HG02571 (cell line): Measurements from ENCODE around the gene SLN.
A peak's percentile ranks its signal among the peaks of the same experiment; 100 is the strongest.

Experiments used
- ATAC-seq: cut with Tn5 transposase; IDR thresholded peaks from one replicate; pipeline ENCODE4 v1.9.1; 2021; ENCODE audit warnings: mild to moderate bottlenecking, moderate library complexity; ENCODE audit not compliant: unreplicated experiment

SLN gene

DNA sequence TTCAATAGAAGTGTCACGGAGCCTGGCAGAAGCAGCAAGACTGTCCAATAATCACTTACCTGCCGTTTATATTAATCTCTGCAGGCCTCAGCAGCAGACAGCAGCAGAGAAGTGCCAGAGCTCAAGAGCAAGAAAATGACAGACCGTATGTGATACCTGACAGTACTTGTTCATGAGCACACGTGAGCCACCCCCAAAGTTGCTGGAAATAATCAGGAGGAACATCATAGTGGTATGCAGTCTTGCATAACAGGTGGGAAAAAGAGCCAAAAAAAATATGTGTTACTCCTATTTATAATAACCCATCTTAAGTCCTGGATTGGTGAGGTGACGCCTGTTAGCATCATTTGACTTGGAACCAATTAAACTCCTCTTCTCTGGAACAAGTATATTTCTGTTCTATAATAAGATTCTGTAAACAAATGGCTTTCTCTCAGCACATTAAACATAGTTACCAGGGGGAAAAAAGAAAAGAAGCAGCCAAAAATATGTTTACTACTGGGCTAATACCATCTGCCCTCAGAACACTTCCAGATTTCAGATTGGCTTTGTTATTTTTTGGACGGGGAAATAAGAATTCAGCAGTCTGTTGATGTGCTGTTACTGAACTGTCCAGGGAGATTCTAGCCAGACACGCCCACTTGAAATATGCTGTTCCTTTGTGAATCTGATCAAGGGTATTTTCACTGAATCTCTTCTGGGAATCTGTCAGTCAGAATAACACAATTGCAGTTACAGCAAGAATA lies 7.9 kb upstream of the SLN start:
- no peak for ATAC-seq

DNA sequence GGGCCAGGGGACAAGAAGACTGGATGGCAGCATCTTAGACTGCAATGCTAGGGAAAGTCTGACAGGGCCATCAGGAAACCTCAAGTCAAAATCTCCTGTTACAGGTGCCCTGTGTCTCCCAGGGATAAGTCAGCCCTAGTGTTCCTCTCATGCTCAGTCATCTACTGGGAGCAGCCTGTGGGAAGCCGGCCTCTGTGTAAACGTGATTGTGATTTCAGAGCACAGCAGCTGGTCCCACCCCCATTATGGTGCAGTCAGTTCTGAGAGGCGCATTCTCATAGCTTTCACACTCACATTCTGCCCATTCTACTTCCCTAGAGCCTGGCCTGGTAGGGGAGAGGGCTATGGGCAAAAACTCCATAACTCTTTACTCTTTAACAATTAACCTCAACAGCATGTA lies 7.2 kb upstream of the SLN start:
- no peak for ATAC-seq

DNA sequence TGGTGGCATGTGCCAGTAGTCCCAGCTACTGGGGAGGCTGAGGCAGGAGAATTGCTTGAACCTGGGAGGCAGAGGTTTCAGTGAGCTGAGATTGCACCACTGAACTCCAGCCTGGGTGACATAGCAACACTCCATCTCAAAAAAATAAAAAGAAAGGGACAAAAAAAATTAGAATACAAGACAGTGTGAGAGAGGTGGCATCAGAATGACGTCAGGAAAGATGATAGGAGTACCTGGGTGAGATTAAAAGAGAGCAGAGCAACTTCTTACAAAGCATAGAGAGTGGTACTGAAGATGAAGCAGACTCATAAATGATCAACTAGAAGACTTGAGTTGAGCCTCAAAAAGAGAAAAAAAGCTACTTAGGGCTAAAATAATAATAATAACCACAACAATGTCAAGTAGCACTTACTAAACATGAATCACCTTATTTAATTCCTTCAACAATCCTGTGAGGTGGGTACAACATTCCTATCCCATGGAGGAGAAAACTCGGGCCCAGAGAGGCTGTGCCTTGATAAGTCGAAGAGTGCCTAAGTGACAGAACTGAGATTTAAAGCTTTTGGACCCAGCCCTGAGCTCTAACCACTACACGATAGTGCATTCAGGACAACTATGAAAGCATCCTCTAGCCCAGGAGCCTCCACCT lies 5.2 kb upstream of the SLN start:
- no peak for ATAC-seq

DNA sequence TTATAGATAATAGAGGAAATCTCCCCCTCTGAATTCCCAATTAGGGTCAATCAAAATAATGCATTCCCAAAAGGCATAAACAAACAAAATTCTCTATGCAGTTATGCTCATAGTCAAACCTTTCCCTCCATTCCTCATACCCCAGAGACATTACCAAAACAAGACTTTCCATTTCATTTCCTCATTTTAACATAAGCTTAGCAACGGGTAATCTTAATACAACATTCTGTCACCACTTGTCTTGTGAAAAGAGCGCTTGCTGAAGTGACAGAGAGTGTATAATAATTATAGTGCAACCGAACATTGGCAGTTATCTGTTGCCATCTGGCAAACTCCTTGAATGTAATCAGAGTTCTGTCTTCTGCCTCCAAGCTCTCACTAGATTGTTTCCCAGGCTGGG lies 1.2 kb upstream of the SLN start:
- no peak for ATAC-seq

DNA sequence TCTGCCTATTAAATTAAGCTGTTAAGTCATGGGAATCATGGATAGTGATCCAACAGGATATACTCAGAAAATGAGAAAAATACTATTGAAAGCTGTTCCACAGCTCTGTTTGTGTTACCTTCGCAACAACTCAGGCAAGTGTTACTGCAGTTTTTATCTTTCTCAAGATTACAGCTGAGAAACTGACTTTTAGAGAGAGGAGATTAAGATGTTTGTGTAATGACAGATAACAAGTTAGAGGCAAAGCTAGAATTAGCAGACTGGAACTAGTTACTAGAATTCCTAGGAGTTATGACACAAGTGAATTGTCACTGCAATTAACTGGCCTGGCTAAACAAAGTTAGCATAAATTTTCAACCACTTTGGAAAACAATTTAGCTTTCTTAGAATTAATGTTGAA lies 1.6 kb downstream of the SLN start:
- no peak for ATAC-seq

DNA sequence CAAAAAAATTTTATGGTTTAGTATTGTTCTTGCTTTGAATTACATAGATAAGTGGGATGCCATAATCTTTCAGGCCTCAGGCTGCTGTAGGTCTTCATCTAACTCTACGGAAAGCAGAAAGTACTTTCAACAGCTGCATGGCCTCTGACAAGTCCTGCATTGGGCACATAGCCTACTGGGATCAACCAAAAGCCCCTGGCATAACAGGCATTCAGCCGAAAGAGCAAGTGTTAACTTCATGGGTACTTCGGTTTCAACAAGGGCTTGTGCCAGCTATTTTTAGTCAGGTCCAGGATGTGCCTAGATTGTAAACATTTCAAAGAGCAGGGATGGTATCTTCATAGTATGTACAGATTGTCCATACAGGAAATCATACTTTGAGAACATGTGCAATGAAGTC lies 3.1 kb downstream of the SLN start:
- no peak for ATAC-seq

DNA sequence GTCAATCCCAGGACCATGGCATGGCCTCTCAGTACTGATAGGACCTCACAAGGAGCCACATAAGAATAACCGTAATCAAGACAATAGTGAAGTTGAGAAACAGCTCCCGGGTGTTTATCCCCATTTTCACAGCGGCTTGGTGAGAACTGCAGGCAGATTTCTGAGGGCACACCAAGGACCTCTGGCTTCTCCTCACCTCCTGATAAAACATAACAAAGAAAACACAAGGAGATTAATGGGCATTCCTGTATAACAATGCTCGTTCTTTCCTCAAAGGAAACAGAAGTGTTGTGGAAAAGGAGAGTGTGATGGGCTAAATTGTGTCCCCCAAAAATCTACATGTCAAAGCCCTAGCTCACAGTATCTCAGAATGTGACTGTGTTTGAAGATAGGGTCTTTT lies 4.0 kb downstream of the SLN start:
- ATAC-seq = no peak

DNA sequence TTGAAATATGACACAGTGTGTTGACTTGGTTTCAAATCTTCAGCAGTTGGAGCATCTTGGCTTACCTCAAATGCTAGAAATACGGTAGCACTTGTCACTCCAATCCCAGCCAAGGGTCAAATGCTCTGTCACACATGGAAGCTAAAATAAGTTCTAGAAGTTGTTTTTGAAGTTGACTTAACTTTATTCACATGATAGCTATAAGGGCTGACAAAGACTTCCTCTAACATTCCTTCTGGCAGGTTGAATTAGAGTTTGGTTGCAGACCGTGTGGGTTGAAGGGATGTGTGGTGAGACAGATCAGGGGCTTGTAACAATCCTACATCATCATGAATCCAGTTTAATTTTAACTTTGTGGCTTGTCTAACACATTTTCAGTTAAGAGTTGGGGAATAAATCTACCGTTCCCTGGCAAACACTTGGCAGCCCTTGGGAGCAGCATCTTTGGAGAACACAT lies 4.6 kb downstream of the SLN start:
- no peak for ATAC-seq

DNA sequence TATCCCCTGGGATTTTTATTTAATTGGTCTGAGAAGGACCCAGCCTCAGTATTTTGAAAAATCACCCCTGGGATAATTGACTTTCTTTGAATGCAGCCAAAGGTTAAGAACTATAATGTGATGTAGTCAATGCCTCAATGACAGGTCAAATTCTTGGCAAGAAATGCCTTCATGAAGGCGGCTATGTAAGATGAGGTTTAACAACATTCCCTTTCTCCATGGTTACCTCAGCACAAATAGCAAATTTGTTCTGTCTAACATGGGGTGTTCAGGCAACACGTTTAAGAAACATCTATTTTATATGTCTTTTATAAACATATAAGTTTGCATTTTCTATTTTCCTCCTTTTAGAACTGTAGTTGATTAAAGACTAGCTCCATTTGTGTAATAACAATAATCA lies 5.3 kb downstream of the SLN start:
- ATAC-seq = no peak

DNA sequence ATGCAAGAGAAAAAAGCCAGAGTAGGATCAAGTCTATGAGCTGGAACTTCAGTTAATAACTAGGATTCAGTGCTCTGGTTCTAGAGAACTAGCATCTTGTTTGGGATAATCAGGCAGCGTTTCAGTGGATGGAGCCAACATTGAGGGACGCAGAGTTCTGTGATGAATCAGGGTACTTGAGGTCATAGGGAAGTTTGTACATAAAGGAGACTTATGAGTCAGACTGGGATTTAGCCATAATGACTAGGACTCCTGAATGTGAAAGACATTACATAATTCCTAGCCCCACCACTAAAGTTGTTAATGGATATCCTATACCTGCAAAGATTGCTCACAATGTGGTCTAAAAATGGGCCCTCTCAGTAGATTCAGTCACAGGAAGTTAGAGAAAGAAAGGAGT lies 6.8 kb downstream of the SLN start:
- no peak for ATAC-seq

DNA sequence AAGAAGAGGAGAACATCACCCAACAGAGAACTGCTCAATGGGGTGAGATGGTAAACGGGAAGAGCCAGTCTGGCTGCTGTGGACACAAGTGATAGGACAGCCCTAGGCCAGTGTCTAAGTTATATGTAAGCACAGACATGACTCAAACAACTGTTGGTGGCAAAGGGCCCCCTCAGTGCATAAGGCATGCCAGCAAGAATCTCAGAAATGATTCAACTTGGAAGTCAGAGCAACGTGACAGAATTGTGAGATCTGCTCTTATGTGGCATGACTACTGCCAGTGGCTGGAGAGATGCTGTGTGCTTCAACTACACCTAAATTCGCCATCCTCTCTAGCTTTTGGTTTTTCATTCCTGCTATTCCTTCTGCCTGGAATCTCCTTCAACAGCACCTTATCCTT lies 7.4 kb downstream of the SLN start:
- no peak for ATAC-seq

DNA sequence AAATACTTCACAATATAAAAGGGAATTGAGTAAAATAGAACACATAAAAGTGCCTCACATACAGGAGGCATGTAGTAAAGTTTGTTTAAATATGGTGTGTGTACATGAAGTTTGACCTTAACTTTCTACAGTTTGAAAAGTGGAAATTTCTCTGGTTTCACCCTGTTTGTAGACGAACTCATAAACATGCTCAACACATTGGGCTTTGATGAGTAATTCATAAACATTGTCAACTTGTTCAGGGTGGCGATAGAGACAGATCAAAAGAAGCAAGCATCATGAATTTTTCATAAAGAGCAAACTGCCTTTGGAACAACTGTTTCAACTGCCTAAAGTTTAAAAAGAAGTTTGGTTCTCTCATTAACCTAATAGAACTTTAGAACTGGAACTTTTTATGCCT lies 9.1 kb downstream of the SLN start:
- no peak for ATAC-seq

DNA sequence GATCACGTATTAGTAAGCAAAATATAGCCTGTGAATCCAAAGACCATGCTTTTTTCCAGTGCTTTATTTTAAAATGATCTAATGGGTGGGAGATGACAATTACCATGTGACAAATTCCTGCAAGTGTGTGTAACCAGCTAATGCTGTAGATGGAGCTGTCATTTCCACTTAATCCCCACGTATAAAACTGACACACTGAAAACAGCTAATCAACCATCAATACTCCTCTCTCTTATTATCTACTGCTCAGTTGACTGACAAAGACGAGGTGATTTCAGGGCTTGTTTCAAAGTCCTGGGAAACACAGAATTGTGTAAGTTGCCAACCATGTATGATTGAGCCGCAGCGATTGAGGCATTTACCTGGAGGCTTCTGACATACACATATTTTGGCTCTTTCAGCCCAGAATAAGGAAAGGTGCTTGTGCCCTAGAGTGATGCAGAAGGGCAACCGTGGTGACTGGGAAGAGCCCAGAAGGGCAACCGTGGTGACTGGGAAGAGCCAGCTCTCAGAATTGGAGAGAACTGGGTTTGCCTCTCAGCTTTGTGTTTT lies 9.7 kb downstream of the SLN start:
- ATAC-seq = no peak

DNA sequence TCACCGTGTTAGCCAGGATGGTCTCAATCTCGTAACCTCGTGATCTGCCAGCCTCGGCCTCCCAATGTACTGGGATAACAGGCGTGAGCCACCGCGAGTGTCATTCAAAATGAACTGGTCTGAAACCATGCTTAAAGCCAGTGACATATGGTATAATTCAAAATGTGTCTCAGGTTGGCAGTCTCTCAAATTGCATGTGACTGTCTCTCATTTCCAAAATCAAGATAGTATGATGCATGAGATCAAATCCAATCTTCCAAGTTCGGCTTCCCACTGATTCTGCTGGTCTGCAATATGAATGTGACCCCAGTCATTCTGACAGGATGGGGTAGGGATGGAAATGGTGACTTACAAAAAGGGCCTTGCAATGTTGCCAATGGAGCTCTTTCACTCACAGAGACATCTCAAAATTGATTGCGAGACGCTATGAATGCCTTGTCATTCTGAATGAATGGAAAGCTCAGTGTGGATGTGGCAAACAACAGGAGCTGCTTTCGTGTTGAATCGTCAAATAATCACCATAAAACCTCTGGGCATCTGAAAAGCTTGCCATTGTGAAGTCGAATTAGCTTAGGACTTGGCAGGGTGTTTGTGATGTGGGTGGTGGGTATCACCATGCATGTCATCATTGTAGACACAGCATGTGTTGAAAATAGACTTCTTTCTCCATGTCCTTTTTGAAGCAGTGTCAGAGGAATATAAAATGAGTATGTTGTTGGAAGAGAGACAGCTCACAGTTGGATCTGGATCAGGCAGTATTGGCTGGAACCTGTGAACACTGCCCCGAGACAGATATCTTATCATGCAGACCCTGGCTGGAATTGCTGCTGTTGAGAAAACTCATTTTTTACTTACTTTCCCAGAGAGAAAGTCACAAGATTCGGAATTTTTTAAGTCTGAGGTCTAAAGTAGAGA lies 12.2 kb downstream of the SLN start:
- ATAC-seq = no peak

DNA sequence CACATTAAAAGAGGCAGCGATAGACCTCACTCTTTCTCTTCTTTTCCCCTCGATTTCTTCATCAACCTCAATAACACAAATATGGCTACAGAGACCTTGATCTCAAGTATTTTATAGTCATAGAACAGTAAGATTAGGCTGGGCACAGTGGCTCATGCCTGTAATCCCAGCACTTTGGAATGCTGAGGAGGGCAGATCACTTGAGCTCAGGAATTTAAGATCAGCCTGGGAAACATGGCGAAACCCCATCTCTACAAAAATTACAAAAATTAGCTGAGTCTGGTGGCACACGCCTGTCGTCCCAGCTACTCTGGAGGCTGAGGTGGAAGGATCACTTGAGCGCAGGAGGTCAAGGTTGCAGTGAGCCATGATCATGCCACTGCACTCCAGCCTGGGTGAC lies 14.6 kb downstream of the SLN start:
- no peak for ATAC-seq

DNA sequence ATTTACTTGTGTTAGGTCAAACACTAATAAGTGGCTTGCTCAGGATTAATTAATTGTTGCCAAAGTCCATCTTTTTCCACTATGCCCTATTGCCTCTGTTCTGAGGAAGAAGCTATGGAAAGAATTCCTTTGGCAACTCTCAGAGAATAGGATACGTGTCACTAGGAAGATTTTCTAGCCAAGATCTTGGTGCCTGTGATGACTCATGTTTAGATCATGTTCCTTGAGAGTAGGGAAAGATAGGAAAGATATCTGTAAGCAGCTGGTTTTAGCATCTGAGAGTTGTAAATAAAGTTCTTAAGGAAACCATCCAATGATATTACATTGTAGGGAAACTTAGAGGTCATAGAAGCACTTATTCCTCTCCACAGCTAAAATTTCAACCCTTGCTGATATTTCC lies 15.7 kb downstream of the SLN start:
- ATAC-seq = no peak

DNA sequence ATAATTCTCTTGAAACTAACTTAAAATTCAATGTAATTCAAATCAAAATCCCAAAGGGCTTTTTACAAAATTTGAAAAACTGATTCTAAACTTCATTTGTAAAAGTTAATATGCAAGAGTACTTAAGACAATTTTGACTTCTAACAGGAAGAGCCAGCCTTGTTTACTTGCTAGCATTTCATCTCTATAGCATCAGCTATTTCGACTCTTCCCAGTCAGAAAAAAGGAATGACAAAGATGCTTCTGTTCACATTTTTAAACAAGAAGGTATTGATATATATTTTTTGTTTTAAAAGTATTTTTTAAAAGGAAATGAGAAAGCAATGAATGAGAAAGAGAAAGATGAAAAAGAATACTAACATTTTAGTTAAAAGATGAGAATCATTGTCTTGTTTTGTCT lies 16.4 kb downstream of the SLN start:
- ATAC-seq = no peak

DNA sequence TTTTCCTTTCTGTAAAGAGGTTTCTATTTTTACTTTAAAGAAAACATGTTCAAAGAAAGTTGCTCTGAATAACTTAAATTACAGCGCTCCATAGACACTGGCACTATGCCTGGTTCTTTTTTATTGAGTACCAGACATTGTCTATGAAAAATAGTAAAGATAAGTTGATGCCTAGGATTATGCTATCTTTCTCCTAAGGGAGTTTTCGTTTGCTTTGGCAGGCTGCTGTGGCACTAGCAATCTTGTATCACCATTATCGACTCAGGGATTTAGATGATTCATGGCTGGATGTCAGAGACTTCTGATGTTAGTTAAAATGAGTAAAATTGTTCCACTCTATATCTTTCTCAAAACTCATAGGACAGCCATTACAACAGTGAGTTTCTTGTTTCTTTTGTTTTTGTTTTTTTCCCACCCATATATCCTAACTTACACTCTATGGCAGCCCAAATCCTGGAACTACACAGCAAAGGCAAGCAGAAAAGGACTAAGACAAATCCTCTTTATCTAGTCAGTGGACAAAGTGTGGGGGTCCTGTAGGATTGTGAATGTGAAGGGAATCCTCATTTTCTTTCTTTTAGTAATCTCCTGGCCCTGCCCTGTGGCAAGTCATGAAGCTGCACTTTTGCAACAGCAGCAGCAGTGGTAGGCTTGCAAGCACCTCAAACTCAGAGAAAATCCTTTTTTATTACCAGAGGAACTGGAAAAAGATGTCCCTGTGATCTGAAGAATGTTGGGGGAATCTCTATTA lies 20.7 kb downstream of the SLN start:
- no peak for ATAC-seq

DNA sequence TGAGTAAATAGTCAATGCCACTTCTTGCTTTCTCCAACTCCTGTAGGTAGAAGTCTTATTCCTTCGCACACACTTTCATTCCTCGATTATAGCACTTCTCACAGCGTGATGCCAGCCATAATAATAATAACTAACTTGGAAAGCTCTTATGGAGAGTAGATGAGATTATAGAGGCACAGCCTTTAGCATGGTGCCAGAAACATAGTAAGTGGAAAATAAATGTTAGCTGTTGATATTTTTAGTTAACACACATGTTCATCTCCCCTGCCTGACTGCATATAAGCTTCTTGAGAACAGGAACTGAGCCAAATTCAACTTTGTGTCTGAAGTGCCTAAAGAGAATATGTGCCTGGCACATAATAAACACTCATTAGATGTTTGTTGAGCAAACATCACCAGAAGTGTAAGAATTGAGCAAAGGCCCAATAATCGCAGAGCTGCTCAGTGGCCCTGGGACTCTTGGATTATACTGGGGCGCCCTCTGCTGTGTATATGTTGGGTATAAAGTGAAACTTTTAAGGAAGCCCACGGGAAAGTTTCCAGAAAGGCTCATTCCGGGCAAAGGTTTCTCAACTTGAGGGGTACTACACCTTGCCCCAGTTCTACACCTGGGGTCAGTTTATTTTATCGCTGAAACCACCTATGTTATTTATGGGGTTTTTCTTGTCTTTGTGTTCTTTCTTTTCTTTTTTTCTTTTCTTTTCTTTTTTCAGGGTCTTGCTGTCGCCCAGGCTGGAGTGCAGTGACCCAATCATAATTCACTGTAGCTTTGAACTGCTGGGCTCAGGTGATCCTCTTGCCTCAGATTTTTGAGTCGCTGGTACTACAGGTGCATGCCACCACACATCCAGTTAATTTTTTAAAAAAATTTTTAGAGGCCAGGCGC lies 22.3 kb downstream of the SLN start:
- peak; percentile 62 for ATAC-seq
